HG02798 (cell line): ENCODE results near the gene MRPL23.

ENCODE experiments used
- ATAC-seq: cut with Tn5 transposase; IDR thresholded peaks from one replicate; pipeline ENCODE4 v1.9.1; 2021; ENCODE audit warnings: mild to moderate bottlenecking; ENCODE audit not compliant: unreplicated experiment, poor library complexity

The MRPL23 gene

DNA sequence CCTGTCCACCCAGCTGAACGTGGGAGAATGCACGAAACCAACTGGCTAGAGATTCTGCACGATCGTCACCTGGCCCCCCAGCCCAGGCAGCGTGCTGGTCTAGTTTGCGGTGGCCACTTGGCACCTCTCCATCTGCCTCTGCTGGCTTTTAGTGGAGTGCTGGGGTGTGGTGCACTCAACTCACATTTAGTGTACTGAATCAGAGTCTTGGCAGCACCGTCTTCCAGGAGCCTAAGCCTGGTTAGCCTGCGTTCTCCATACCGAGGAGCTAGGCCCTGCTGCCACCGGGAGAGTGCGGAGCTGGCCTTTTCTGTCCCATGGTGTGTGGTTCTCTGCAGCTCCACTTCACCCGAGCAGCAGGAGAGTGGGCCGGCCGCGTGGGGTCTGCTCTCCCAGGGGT, 2.8 kb downstream of the MRPL23 start:
- no peak for ATAC-seq

DNA sequence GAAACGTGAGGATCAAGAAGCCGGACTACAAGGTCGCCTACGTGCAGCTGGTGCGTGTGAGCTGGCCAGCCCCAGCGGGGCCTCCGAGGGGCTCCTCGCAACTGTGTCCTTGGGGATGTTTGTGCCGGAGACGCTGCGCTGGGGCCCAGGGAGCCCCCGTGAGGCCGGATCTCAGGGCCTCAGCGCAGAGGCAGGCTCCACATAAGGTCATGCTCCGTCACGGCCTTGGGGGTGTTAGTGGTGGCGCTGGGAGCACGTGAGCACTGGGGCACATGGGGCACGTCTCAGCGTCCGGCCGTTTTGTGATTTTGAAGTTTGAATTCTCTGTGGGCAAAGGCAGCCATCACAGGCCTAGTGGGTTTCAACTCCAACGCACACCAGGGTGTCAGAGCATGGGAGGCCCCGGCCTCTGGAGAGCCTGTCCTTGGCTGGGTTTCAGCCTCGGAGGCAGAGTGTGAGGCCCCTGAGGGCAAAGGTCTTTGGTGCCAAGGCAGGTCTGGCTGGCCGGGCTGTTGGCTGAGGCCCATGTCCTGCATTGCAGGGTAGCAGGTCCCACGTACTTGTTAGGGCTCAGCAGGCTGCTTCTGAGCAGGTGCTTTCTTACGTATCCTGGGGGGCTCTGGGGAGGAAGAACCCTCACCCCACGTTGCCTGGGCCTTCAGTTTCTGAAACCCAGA, 5.8 kb downstream of the MRPL23 start:
- no peak for ATAC-seq

DNA sequence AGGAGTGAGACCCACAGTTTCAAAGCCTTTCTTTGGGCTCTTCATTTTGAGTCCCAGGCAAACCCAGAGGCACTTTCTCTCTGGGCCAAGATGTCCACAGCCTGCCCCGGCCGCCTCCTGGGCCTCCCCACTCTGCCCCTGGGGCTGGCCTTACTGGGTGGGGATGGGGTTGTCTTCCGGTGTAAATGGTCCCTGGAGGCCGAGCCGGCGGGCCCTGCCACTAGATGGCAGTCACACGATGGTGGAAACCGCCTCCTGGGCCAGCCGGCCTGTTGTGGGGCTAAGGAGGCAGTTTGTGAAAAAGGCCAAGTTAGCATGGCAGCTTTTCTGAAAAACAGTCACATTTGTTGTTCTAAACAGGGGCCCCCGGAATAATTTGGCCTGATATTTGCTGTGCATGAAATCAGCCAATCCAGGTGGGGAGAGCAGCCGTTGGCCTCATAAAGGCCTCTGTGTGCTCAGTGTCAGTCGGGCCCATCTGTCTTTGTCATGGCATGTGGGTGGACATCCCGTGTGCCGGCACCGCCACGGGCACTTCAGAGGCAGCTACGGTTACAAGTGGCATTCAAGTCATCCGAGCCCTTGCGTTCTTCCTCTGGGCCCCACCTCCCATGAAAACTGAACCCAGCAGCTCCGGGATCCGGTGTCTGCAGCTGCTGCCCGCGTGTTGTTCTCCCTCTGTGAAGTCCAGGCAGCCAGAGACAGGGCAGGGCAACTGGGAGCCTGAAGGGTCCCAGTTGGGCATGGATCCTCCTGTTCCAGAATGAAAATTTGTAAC, 6.5 kb downstream of the MRPL23 start:
- no peak for ATAC-seq

DNA sequence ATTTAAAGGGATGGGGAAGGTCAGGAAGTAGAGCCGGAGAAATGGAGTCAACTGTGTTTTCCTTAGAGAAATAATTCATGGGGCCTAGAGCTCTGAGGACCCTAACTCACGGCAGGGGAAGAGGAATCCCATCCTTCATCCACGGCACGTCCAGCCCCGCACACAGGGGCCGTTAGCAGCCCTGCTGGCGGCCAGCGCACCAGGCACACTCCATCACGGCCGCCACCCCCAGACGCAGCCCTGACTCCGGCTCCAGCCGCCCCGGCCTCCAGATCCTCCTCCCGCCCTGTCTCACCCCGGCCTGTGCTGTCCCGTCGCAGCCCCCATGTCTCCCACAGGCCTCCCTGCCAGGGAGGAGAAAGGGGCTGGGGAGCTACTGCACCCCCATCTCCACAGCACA, 11.2 kb downstream of the MRPL23 start:
- ATAC-seq: no peak

DNA sequence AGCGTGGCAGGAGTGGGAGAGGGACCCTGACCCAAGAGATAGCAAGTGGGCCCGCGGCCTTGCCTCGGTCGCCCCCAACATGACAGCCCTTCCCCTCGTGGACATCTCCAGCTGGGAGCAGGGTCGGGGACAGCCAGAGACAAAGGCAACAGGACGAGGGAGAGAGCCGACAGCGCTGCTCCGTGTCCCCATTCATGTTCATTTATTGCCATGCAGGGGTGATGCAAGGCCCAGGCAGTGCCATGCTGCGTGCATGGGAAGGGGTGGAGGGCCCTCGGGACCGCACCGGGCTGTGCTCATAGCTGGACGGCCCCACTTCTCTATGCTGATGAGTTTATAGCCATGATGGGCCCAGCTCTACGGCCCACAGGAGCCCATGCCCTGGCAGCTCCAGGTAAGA, 12.7 kb downstream of the MRPL23 start:
- no peak for ATAC-seq

DNA sequence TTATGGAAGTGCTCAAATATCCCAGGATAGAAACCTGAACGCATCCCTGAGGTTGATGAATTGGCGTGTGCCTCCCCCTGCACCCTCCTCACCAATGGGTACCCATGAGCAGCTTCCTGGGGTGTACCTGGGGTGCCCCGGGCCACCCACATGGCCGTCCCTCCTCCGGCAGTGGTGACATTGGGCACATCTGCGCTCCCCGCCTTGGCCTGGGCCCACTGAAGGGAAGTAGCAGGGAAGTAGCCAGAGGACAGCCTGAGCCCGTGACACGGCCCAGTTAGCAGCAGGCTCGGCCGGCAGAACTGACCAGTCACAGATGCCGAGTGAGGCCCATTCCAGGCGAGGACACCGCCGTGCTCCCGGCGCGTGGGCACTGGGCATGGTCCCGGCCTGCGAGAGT, 16.7 kb downstream of the MRPL23 start:
- no peak for ATAC-seq

DNA sequence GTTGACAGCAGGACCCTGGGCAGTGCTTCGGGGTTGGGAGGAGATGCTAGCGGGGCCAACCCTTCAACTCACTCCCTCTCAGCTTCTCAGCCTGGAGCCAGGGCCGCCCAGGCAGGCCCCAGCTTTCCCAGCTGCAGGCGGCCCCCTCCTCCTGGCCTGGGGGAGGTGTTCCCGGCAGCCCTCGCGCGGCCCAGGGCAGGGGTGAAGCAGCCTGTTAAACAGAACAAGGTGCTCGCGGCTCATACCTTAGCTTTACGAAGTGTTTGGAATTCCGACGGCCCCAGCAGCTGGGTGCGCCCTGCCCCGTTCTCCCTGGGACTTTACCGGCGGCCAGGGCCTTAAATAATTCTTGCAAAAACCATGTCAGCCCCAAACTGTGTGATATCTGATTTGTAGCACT, 17.2 kb downstream of the MRPL23 start:
- no peak for ATAC-seq

- no peak for ATAC-seq
These were observed 17.8 kb downstream of the MRPL23 start for GRCh38 chr11:1964955-1965354.

GRCh38 chr11:1966531-1966930, 19.4 kb downstream of the MRPL23 start:
- no peak for ATAC-seq

DNA sequence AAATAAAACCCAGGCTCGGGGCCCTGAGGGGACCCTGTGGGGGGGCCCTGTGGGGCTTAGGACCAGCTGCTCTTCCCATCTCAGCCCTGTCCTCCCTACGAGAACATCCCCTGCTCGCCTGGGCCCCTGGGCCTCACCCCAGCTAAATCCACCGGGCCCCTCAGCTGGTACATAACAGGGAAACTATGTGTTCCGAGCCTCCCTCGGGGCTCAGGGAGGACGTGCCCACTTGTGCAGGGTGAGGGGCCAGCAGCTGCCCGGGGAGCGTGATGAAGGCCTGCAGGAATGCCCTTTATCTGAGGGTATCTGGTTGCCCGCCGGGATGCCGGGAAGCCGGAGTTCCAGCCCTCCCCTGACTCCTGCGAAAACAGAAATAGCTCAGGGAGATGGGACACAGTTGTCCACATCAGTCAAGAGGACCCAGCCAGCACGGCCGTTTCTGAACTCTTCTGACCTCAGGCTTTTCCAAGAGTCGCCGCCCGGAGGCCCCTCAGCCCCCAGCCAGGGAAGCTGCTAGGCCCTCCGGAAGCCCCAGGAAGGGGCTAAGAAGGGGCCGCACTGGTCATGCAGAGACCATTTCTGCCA, 20.6 kb downstream of the MRPL23 start:
- no peak for ATAC-seq

DNA sequence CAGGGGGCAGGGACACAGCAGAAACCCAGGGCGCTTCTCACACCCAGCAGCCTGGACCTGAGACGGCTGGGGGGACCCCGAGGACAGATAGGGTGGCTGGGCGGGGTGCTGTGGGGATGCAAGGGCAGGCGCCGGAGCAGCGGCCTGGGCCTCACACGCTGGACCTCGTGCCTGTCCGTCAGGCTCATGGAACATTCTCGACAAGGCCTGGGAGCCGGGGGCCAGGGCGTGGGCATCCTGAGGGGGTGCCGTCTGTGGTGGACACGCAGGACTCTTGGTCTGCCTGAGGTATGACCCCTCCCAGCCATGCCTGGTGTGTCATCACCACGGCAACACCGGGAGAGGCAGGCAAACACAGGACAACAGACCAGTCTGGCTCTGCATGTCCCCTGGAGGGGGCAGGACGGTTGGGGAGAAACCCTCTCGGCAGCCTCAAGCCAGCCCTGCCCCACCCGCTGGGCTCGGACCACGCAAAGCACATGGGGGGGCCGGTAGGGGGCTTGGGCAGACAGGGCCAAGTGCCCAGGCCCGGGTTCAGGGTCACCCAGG, 21.4 kb downstream of the MRPL23 start:
- no peak for ATAC-seq

- ATAC-seq: no peak
These were observed 21.9 kb downstream of the MRPL23 start for GRCh38 chr11:1969035-1969434.

DNA sequence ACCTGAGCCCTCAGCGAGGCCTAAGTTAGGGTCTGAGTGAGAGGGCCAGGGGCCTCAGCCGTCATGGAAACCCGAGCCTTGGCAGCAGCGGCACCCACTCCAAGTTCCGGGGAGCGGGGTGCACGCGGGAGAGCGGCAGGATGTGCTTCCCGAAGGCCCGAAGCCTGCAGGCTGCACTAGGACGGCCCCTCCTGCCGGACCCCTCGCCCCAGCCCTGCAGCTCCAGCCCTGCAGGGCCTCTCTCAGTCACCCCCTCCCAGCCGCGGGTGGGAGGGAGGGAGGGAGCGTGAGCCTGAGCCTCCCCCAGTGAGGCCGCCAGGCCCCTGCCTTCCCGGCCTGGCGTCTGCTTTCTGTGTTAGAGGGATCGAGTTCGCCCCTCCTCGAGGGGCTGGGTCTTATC, 22.6 kb downstream of the MRPL23 start:
- no peak for ATAC-seq

DNA sequence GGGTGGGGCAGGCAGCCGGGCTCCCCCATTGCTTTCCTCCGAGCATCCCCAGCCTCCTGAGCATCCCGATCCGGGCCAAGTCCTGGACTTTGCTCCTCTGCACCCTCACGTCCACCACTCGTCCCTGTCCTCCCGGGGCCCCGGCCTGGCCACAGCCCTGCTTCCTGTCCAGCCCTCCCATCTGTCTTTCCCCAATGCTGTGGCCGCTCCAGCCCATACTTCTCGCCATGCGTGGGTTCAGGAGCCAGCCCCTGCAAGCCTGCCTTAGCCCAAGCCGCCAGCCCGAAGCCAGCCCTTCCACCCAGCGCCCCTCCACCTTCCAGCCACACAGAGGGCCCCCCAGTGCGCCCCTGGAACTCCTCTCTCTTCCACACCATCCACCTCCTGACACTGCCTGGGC, 23.8 kb downstream of the MRPL23 start:
- ATAC-seq: no peak

DNA sequence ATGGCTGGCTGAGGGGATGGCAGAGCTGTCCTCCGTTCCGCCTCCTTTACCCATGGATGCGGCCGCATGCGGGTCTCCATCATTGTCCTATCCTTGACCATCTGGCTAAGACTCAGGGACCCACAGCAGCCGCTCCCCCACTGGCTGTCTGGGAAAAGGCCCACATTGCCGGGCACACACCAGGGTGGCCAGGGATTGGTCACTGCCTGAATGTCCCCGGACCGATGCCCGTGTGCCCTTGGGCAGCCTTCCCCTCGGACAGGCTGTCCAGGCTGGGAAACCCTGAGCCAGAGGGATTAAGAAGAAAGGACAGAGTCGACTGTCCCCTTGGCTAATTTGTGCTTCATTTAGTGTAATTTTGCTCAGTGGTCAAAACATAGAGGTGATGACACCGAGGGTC, 28.1 kb downstream of the MRPL23 start:
- ATAC-seq: no peak

DNA sequence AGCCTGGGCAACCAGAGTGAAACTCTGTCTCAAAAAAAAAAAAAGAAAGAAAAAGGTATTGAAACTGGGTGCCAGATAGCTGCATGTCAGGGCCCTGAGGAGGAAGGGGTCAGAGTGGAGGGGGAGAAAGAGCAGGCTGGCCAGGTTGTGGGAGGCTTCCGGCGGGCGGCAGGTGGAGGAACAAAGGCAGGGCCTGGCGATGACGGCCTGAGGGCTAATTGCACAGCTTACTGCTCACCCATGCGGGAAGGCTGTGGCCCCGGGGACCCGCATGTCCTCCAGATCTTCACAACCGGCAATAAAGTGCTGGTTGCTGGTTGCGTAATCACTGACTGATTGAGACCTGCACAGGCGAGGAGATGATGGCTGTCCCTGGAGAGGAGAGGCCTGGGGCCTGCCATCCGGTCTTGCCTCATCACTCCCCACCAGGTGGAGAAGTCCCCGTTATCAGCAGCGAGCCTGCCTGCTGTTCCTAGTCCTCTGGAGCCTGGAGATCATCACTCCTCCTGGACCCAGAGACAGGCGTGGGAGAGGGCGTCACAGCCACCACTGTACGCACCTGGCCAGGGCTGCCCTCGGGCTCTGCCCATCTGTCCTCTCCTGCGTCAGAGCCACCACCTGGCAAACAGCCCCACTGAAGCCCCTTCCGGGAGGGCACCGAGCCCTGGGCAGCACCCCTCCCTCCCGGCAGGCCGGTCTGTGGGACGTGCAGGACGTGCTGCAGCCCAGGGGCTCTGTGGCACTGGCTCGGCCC, 31.8 kb downstream of the MRPL23 start:
- ATAC-seq: no peak

GRCh38 chr11:1979607-1980006, 32.5 kb downstream of the MRPL23 start:
- ATAC-seq: no peak

GRCh38 chr11:1982873-1983600, 35.9 kb downstream of the MRPL23 start:
- no peak for ATAC-seq

GRCh38 chr11:1983601-1983961, 36.4 kb downstream of the MRPL23 start:
- ATAC-seq: no peak

DNA sequence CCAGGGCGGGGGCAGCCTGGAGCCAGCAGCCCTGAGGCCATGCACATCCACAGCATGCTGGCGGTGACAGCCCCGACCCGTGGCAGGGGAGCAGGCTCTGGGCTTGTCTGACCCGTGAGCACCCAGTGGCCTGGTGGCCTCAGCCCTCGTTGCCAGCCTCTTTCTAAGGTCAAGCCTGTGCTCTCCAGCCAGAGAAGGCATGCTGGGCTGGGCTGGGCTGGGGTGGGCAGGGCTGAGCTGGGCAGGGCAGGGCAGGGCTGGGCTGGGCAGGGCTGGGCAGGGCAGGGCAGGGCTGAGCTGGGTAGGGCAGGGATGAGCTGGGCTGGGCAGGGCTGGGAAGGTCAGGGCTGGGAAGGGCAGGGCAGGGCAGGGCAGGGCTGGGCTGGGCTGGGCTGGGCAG, 39.9 kb downstream of the MRPL23 start:
- no peak for ATAC-seq
